Measurements from ENCODE around the gene ADGRG1.

DNA sequence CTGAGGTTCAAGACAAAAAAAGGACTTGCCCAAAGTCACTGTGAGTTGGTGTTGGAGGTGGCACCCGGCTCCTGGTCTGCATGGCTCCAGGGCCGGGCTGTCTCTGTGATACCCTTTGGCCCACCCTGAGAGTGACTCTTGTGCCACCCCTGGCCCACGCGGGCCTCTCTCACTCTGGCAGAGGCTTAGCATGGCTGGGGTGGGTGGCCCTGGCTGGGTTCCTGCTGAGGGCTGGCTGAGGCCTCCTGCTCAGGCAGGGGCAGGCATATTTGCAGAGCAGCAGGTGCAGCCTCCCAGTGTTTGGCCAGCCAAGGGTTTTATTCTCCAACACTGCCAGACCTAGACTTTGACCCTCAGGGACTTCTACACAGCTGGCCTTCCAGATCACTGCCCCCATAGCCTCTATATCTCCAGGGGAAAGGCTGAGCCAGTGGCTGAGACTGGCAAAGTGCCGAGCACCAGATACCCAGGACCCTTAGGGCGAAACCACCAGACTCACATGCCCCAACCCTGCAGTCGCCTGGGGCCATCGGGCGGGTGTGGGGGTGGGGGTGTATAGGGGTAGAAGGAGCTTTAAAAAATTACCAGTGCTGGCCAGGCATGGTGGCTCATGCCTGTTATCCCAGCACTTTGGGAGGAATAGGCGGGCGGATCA lies 21.5 kb upstream of the ADGRG1 start:
- no peak for TF ChIP-seq POLR2AphosphoS5 (IDR thresholded peaks at IDR 0.05; ENCODE audit: low read depth, low read length)
- TF ChIP-seq, protein P1, sequence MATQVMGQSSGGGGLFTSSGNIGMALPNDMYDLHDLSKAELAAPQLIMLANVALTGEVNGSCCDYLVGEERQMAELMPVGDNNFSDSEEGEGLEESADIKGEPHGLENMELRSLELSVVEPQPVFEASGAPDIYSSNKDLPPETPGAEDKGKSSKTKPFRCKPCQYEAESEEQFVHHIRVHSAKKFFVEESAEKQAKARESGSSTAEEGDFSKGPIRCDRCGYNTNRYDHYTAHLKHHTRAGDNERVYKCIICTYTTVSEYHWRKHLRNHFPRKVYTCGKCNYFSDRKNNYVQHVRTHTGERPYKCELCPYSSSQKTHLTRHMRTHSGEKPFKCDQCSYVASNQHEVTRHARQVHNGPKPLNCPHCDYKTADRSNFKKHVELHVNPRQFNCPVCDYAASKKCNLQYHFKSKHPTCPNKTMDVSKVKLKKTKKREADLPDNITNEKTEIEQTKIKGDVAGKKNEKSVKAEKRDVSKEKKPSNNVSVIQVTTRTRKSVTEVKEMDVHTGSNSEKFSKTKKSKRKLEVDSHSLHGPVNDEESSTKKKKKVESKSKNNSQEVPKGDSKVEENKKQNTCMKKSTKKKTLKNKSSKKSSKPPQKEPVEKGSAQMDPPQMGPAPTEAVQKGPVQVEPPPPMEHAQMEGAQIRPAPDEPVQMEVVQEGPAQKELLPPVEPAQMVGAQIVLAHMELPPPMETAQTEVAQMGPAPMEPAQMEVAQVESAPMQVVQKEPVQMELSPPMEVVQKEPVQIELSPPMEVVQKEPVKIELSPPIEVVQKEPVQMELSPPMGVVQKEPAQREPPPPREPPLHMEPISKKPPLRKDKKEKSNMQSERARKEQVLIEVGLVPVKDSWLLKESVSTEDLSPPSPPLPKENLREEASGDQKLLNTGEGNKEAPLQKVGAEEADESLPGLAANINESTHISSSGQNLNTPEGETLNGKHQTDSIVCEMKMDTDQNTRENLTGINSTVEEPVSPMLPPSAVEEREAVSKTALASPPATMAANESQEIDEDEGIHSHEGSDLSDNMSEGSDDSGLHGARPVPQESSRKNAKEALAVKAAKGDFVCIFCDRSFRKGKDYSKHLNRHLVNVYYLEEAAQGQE (IDR thresholded peaks at IDR 0.05; ENCODE audit: insufficient read depth in 1 of 2, low read depth in 2 of 2, low read length in 1 of 2) = no peak
- TF ChIP-seq, protein P2, sequence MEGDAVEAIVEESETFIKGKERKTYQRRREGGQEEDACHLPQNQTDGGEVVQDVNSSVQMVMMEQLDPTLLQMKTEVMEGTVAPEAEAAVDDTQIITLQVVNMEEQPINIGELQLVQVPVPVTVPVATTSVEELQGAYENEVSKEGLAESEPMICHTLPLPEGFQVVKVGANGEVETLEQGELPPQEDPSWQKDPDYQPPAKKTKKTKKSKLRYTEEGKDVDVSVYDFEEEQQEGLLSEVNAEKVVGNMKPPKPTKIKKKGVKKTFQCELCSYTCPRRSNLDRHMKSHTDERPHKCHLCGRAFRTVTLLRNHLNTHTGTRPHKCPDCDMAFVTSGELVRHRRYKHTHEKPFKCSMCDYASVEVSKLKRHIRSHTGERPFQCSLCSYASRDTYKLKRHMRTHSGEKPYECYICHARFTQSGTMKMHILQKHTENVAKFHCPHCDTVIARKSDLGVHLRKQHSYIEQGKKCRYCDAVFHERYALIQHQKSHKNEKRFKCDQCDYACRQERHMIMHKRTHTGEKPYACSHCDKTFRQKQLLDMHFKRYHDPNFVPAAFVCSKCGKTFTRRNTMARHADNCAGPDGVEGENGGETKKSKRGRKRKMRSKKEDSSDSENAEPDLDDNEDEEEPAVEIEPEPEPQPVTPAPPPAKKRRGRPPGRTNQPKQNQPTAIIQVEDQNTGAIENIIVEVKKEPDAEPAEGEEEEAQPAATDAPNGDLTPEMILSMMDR (IDR thresholded peaks at IDR 0.05) = no peak
